HG02763 (cell line): ENCODE data around the gene ASB6.
"Not testable (repeated sequence)": the region's sequence is repeated elsewhere in the genome, so short reads cannot be mapped to it uniquely, and the experiment has no call there.

Experiments
- ATAC-seq: cut with Tn5 transposase; IDR thresholded peaks from one replicate; pipeline ENCODE4 v1.9.1; 2021; ENCODE audit warnings: mild to moderate bottlenecking, moderate library complexity; ENCODE audit not compliant: unreplicated experiment

Gene ASB6

DNA sequence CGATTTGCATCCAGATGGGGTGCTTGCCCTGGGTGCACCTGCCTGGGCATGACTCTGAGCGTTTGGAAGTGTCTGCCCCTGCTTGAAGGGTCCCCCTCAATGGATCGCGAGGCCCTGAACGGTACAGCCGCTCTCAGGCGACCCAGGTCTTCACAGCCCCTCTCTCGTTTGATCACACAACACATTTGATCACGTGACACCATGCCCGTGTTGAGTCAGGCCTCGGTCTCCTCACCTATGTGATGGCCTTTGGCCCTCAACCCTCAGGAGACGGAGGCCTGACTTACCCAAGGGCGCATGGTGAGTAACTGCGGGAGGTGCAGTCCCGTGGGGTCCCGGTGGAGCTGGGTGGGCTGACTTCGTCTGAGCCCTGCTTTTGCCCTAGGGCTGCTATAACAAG lies 3.0 kb upstream of the ASB6 start:
- no peak for ATAC-seq

DNA sequence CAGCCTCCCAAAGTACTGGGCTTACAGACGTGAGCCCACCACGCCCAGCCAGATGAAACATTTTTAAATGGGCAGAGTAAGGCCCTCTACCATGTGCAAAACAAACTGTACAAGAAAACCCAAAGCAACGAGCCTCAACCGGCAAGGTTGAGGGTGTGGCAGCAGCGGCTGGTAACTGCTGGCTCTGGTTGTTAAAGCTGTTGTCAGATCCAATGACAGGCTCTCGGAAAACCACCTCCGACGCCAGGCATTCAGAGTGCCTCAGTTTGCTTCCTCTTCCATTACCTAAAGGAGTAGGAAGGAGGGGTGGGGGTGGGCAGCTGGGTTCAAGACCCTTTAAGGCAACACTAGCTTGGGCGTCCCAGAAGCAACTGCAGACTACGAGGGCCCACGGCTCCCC lies 2.4 kb upstream of the ASB6 start:
- no peak for ATAC-seq

DNA sequence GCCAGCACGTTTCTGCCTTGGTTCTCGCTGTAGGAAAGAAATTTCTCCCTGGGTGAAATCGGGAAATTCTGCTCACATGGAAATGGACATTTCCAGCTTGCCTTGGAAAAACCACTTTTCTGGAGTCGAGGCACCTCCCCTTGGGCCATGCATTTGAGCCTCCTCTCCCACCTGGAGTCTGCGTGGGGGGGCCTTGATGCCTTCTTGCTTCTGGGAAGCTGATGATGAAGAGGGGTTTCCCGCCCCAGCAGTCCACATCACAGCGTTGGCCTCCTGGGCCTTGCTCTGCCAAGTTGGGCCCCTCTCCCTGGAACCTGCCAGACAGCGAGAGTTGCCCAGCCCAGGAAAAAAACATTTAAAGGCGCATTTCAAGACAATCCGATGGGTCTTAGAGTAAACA lies 1.8 kb upstream of the ASB6 start:
- no peak for ATAC-seq

DNA sequence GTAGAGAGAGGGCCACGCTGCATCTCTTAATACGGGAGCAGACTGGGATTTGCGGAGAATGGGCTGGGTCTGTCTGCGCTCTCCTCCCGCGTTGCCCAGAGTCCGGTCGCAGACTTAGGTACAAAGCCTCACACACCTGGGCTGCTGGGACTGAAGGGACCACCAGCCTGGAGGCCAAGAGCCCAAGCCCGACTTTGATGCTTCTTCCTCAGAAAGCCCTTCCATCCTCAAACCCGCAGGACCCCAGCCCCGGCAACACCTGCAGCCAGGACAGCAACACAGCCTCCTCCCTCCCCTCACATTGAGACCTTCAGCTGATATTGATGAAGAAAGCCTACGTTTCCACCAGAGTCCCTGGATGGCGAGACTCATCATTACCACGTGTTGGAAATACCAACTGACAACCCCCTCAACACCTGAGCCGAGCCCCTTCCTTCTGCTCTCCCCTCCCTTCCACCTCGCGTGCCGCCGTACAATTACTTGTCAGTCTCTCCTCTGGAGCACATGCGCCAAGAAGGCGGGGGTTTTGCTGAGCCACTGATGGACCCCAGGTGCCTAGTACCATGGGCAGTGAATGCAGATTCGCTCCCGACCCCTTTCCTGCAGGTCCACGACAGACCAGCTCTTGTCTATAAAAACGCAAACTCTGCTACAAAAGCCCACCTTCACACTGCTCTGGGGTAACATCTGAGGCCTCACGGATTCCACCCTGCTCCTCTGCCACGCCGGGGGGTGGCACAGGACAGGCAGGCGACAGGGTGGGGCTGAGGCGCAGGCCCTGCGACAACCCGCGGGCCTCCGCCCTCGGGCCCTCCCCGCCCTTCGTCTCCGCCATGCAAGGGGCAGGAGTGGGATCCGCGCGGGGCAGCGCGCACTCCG lies 841 bp downstream of the ASB6 start:
- ATAC-seq: no peak

- no peak for ATAC-seq
These were observed 1.7 kb downstream of the ASB6 start for GRCh38 chr9:129640086-129640870.

- no peak for ATAC-seq
These were observed 2.2 kb downstream of the ASB6 start for GRCh38 chr9:129639756-129640085.

DNA sequence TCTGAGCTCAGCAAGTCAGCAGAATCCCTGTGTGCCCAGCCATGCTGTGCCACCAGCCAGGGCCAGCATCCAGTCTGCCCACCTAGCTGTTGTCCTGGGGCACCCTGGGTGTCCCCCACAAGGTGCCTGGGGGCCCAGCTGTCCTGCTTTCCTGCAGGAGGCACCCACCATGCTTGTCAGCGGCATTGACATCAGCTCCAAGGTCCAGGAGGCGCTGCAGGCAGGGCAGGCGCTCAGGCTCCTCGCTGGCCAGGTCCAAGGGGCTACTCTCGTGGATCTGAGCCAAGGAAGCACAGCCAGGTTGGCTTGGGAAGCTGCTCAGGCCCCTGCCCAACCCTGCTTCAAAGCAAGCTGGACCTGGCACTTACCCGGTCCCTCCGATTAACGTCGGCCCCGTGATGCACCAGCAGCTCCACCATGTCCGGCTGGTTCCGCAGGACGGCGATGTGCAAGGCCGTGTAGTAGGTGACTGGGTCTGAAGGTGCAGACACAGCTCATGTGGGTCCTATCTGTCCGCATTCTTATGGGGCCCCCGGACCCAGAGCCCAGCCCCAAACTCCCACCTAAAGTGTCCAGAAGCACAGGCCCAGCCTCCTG lies 2.8 kb downstream of the ASB6 start:
- no peak for ATAC-seq

DNA sequence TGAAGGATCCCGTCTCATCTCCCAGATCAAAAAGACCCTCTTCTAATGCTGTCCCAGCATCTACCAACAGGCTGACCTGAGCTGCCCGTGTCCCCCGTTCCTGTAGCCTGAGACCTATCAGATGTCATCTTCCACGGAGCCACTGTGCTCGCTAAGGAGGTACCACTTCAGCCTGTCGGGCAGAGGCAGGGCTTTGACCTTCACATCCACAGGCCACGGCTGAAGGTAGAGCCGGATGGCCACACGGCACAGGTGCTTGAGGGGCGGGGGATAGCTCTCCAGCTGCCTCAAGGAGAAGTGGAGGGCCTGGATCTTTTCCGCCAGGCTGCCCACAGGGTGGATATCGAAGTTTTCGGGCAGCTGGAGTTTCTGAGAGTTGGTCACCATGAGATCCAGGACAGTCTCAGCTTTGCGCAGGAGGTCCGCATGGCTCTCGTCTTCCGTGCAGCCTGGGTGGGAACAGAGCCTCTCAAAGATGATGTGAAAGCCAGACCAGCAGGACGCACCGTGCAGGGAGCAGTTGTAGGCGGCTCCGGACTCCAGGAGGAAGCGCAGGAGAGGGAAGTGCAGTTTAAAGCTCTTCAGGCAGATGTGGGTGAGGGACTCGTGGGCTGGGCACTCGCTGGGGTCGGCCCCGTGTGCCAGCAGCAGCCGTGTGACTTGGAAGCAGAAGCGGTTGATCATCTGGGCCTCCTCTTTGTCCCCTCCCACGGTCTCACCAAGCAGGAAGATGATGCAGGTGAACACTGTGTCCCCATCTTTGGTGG lies 4.1 kb downstream of the ASB6 start:
- ATAC-seq: no peak

- no peak for ATAC-seq
These were observed 4.8 kb downstream of the ASB6 start for GRCh38 chr9:129637102-129637501.

GRCh38 chr9:129636343-129636742 lies 5.6 kb downstream of the ASB6 start:
- ATAC-seq: not testable (repeated sequence)

DNA sequence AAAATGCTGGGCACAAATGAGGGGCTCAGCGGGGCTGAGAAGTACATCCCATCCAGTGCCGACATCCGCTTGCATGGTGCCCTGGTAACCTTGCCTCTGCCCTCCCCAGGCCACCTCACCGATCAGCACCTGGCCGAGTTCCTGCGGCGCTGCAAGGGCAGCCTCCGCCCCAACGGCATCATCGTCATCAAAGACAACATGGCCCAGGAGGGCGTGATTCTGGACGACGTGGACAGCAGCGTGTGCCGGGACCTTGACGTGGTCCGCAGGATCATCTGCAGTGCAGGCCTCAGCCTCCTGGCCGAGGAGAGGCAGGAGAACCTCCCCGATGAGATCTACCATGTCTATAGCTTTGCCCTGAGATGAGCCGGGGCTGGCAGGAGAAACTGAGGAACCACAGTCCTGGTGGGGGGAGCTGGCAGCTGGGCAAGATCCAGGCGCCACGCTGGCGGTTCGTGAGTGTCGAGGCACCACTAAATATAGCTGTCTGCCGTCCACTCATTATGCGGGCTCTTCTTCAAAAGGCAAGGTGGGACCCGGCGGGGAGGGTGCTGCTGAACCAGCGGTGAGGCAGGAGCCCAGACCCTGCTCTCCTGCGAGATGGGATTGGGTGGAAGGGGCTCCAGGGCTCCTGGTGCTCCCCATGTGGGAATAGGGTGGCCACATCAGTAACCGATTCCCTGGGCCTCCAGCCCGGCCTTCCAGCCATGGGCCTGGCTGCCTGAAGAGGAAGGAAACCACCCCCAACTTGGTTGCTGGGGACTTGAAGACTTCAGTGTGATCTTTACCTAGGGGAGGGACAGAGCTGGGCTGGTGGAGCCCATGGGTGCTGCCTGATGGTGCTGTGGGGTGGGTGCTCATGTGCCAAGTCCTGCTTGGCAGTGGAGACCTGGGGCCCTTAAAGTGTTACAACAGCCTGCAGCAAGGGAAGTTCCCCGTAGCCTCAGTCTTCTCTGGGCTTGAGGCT lies 6.6 kb downstream of the ASB6 start:
- ATAC-seq: no peak

DNA sequence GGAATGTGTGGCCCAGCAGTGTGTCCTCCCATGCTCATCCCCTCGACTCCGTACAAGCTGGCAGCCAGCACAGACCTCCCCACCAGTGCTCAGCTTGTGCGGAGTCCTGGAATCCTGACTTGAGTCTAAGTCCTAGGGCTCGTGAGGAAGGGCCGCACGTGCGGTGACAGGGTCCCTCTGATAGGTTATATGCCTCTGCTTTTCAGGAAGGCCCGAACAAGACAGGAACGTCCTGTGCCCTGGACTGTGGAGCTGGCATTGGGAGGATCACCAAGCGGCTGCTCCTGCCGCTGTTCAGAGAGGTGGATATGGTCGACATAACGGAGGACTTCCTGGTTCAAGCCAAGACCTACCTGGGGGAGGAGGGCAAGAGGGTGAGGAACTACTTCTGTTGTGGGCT lies 8.1 kb downstream of the ASB6 start:
- no peak for ATAC-seq

DNA sequence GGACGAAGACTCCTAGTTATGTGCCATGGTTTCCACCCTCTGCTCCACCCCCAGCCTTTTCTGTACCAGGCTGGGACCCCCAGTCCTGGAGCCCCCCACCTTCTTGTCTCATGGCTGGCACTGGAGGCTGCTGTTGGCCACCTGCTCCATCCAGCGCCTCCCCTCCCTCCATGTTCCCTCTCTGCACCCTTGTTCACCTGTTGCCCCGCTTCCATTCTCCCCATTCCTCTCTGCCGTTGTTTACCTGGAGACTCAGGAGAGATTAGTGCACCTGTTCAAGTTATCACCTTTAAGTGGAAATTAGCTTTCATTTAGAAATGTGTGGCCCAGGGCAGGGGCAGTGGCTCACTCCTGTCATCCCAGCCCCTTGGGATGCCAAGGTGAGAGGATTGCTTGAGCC lies 8.7 kb downstream of the ASB6 start:
- ATAC-seq: no peak

DNA sequence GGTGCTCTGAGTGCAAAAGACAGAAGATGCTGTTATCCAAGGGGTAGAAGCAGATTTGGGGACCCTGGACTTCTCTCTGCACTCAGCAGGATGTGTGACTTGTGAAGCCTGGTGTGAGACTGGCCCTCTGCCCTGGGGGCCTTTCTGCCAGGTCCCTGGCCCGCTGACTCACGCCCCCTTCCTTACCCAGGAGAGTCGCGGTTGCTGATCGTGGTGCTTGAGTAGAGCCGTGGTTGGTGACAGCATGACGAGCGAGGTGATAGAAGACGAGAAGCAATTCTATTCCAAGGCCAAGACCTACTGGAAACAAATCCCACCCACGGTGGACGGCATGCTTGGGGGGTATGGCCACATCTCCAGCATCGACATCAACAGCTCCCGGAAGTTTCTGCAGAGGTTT lies 9.5 kb downstream of the ASB6 start:
- no peak for ATAC-seq

GRCh38 chr9:129631674-129632129 lies 10.2 kb downstream of the ASB6 start:
- ATAC-seq: no peak

- ATAC-seq: no peak
These were observed 10.8 kb downstream of the ASB6 start for GRCh38 chr9:129630967-129631673.

DNA sequence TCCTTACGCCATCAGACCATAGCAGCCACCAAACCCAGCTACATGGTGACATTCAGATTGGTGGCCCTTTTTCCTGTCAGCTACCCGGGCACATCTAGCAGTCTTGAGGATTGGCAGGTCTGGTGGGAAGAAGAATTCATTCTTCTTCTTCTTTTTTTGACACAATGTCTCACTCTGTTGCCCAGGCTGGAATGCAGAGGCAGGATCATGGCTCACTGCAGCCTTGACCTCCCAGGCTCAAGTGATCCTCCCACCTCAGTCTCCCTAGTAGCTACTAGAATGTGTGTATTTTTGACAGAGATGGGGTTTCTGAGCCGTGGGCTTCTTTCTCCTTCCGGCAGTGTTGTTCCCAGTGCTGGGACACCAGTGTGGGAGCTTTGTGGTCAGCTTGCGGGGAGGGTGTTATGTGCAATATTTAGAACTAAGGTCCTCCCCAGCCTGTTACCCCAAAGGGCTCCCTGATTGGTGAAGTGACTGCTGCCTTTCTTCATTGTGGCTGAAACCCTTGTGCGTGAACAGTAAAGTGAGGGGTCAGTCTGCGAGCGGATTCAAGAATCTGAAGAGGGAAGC lies 12.6 kb downstream of the ASB6 start:
- no peak for ATAC-seq

DNA sequence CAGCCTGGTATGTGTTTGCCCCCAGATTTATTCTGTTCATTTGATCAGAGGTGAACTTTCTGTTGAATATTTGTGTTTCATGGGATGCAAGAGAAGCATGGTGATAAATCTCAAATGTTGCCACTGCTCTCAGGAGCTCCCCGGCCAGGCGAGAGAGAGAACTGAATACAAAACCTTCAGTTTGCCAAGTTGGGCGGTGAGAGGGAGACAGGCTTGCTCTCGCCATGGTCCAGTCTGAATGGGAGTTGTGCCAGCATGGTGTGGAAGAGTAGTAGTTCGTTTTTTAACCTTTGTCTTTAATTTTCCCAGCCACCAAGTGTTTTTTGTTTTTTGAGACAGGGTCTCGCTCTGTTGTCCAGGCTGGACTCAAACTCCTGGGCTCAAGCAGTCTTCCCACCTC lies 13.2 kb downstream of the ASB6 start:
- no peak for ATAC-seq
